Breast epithelium (tissue), 3 donors: ENCODE results near the gene SP100.

ENCODE experiments used
- CTCF ChIP-seq, 3 donors: fragments of 450-650 bp; IDR thresholded peaks; one replicate each; pipeline ENCODE4 v1.5.1; 2016 to 2017; ENCODE audit warnings: antibody characterized with exemption in 3 of 3, mild to moderate bottlenecking in 3 of 3, moderate library complexity in 3 of 3
- POLR2AphosphoS5 ChIP-seq, 3 donors: sonication (generic); formaldehyde crosslinking; IDR thresholded peaks; one replicate each; pipeline ENCODE4 v1.6.1; 2017; ENCODE audit warnings: antibody characterized with exemption in 3 of 3

- TF ChIP-seq POLR2AphosphoS5 (IDR thresholded peaks at IDR 0.05) (no peak), CTCF (IDR thresholded peaks at IDR 0.05) (no peak)
Measured at GRCh38 chr2:230537531-230537976, 121.6 kb downstream of the SP100 start.
